Vagina (tissue), 2 donors: Measurements from ENCODE around the gene FTH1.

Experiments used
- CTCF ChIP-seq, 3 experiments: fragments of 450-650 bp in 2 of 3; fragments of 200-600 bp in 1 of 3; sonication (generic) in 1 of 3; IDR thresholded peaks; one replicate each; pipeline ENCODE4 v1.5.1; 2017 to 2019; ENCODE audit warnings: antibody characterized with exemption in 3 of 3, mild to moderate bottlenecking in 2 of 3, moderate library complexity in 2 of 3
- POLR2A ChIP-seq, 2 donors: fragments of 450-650 bp; IDR thresholded peaks; one replicate each; pipeline ENCODE4 v1.6.1; 2017; ENCODE audit warnings: antibody characterized with exemption in 2 of 2, mild to moderate bottlenecking in 2 of 2, moderate library complexity in 2 of 2
- POLR2AphosphoS5 ChIP-seq, 2 donors: sonication (generic); formaldehyde crosslinking; IDR thresholded peaks; one replicate each; pipeline ENCODE4 v1.9.0; 2017; ENCODE audit warnings: antibody characterized with exemption in 2 of 2, mild to moderate bottlenecking in 2 of 2, low read depth in 1 of 2; ENCODE audit not compliant: insufficient read depth in 1 of 2

DNA sequence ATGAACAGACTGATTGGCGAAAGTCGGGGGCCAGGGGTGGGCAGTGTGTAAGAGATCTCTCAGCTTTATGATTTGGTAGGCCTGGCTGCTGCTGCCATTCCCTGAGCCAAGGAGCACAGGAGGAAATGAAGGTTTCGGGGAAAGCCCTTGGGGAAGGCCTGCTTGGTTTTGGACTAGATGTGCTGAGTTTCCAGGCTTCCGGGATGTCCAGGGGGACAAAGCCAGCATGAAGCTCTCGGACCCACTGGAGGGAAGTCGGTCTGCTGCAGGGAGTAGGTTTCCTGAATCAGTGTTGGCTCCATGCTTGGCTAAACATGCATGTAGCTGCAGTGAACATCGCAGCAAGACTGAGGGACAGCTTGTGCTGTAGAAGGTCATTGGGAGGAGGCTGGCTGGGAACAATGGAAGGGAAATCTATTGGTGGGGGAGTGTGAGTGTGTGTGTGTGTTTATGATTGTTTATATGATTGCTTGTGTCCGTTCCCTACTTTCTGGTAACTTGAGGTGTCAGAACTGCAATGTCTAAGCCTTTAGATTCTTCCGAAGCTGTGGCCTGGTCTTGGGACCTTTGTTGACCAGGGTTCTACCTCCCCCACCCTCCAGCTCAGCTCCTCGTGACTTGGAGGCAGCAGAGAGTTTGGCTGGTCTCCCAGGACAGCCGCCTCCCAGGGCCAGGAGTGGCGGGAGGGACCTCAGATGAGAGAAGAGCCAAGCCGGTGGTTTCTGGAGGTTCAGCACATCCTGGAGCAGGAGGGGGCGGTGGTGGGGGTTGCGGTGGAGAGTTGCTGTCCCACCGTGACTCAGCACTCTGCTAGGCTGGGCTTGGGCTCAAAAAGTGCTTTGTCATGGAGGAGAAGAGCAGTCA lies 4.0 kb upstream of the FTH1 start:
- no peak for TF ChIP-seq CTCF (IDR thresholded peaks at IDR 0.05)
- peak in 1 of 2 donors; percentile 13 for TF ChIP-seq POLR2A (IDR thresholded peaks at IDR 0.05)
- TF ChIP-seq POLR2AphosphoS5 (IDR thresholded peaks at IDR 0.05; ENCODE audit: insufficient read depth in 1 of 2, low read depth in 1 of 2), result peak; percentile 90 to 93
